H1 (cell line): ENCODE results near the gene MARCHF3. TPM values are rescaled to one million over a fixed set of nuclear protein-coding genes. Genes with fewer than 3 reads are reported as not detected.
A peak's percentile ranks its signal among the peaks of the same experiment; 100 is the strongest.

Source experiments
- CTCF ChIA-PET: fragments of 300-600 bp; sonication (Branson Sonifier 250); formaldehyde crosslinking; loops from one replicate; lab custom pipeline; 2021; ENCODE audit not compliant: partially characterized antibody; lab: Charles Lee
- POLR2A ChIA-PET: fragments of 300-600 bp; sonication (Branson Sonifier 250); formaldehyde crosslinking; loops from one replicate; lab custom pipeline; 2021; ENCODE audit warnings: inconsistent platforms; ENCODE audit not compliant: partially characterized antibody; lab: Charles Lee
- DNase-seq, 2 experiments: peaks; one replicate each; pipeline versions ENCODE4 v3.0.0 to v3.0.0-alpha.2; 2010 to 2022; ENCODE audit warnings: low spot score in 2 of 2, low read depth in 1 of 2, mixed read lengths in 1 of 2
- FAIRE-seq: peaks from 2 replicates; lab custom pipeline; 2011; peaks lifted over from hg19 to GRCh38; lab: Jason Lieb, UNC
- H2AFZ ChIP-seq: 2 replicates; pipeline ENCODE4 v1.8.1; 2012; ENCODE audit warnings: low read length, inconsistent platforms
- H2AK5ac ChIP-seq: 2 replicates; pipeline ENCODE4 v1.6.1; 2013; ENCODE audit warnings: low read depth, low read length
- H2BK120ac ChIP-seq: replicated peaks from 2 replicates; pipeline ENCODE3; 2013; ENCODE audit warnings: low read depth, low read length, inconsistent platforms
- H2BK12ac ChIP-seq: 2 replicates; pipeline ENCODE4 v1.6.1; 2013; ENCODE audit warnings: low read depth, low read length
- H2BK15ac ChIP-seq: 2 replicates; pipeline ENCODE4 v1.6.1; 2013; ENCODE audit warnings: low read length
- H2BK20ac ChIP-seq: 2 replicates; pipeline ENCODE4 v1.6.1; 2013; ENCODE audit warnings: low read length
- H2BK5ac ChIP-seq: 2 replicates; pipeline ENCODE4 v1.6.1; 2013; ENCODE audit warnings: low read depth, low read length
- H3K14ac ChIP-seq: 2 replicates; pipeline ENCODE4 v1.6.1; 2013; ENCODE audit warnings: inconsistent platforms; ENCODE audit not compliant: insufficient read length
- H3K18ac ChIP-seq: 2 replicates; pipeline ENCODE4 v1.6.1; 2013; ENCODE audit warnings: low read length; ENCODE audit errors: extremely low read depth
- H3K23ac ChIP-seq: 2 replicates; pipeline ENCODE4 v1.6.1; 2013; ENCODE audit warnings: inconsistent platforms; ENCODE audit not compliant: insufficient read length
- H3K23me2 ChIP-seq: 2 replicates; pipeline ENCODE4 v1.6.1; 2013; ENCODE audit warnings: low read depth, low read length
- H3K27ac ChIP-seq: 2 replicates; pipeline ENCODE4 v1.6.1; 2011; ENCODE audit warnings: low read depth, low read length, inconsistent platforms
- H3K27me3 ChIP-seq, 4 experiments: replicated peaks in 1 of 4; 1 replicate in 1 of 4; 2 replicates in 3 of 4; pipeline versions ENCODE4 v1.6.1 to v1.8.1; 2011 to 2013; ENCODE audit warnings: low read length in 3 of 4, mild to moderate bottlenecking in 3 of 4, inconsistent platforms in 2 of 4, mixed read lengths in 2 of 4, moderate library complexity in 1 of 4; ENCODE audit not compliant: control insufficient read depth in 3 of 4, insufficient read depth in 3 of 4; ENCODE audit errors: extremely low read depth in 1 of 4
- H3K36me3 ChIP-seq, 4 experiments: 2 replicates each; pipeline versions ENCODE4 v1.6.1 to v1.8.1; 2011 to 2013; ENCODE audit warnings: mild to moderate bottlenecking in 4 of 4, low read length in 3 of 4, moderate library complexity in 2 of 4, control low read depth in 1 of 4, inconsistent platforms in 1 of 4; ENCODE audit not compliant: insufficient read depth in 4 of 4, control insufficient read depth in 2 of 4
- H3K4ac ChIP-seq: replicated peaks from 2 replicates; pipeline ENCODE3; 2013; ENCODE audit warnings: low read length, low read depth, mixed read lengths, inconsistent platforms; ENCODE audit not compliant: insufficient read length
- H3K4me1 ChIP-seq, 4 experiments: replicated peaks in 1 of 4; 1 replicate in 1 of 4; 2 replicates in 3 of 4; pipeline versions ENCODE4 v1.6.1 to v1.8.1; 2011 to 2013; ENCODE audit warnings: low read length in 3 of 4, inconsistent platforms in 2 of 4, mixed read lengths in 1 of 4; ENCODE audit not compliant: insufficient read depth in 4 of 4, control insufficient read depth in 3 of 4
- H3K4me2 ChIP-seq, 2 experiments: 2 replicates each; pipeline versions ENCODE4 v1.6.1 to v1.8.1; 2011 to 2013; ENCODE audit warnings: low read depth in 2 of 2, low read length in 2 of 2, control low read depth in 1 of 2, inconsistent platforms in 1 of 2, mild to moderate bottlenecking in 1 of 2; ENCODE audit not compliant: insufficient read depth in 1 of 2
- H3K4me3 ChIP-seq, 4 experiments: fragments of 200-600, 300-600 bp in 1 of 4; sonication (generic), shearing (Covaris generic), sonication (Bioruptor Twin) in 1 of 4; 2 replicates each; pipeline versions ENCODE4 v1.5.1 to v1.8.1; 2011 to 2016; ENCODE audit warnings: low read length in 4 of 4, low read depth in 3 of 4, control low read depth in 2 of 4, inconsistent platforms in 2 of 4, mild to moderate bottlenecking in 2 of 4, mixed read lengths in 1 of 4, moderate library complexity in 1 of 4; ENCODE audit not compliant: insufficient read depth in 2 of 4; ENCODE audit errors: extremely low read depth in 1 of 4
- H3K56ac ChIP-seq: replicated peaks from 2 replicates; pipeline ENCODE3; 2013; ENCODE audit warnings: low read depth, mild to moderate bottlenecking, mixed read lengths, low read length, inconsistent platforms; ENCODE audit not compliant: insufficient read length
- H3K79me1 ChIP-seq: 2 replicates; pipeline ENCODE4 v1.6.1; 2013; ENCODE audit warnings: low read depth, low read length, control low read depth
- H3K79me2 ChIP-seq, 2 experiments: 2 replicates each; pipeline versions ENCODE4 v1.6.1 to v1.8.1; 2012 to 2013; ENCODE audit warnings: low read length in 2 of 2, mild to moderate bottlenecking in 2 of 2, inconsistent platforms in 1 of 2; ENCODE audit not compliant: insufficient read depth in 2 of 2, control insufficient read depth in 1 of 2
- H3K9ac ChIP-seq, 4 experiments: replicated peaks in 1 of 4; 1 replicate in 1 of 4; 2 replicates in 3 of 4; pipeline versions ENCODE4 v1.6.1 to v1.8.1; 2011 to 2013; ENCODE audit warnings: low read depth in 3 of 4, low read length in 3 of 4, control low read depth in 2 of 4, mild to moderate bottlenecking in 2 of 4, moderate library complexity in 2 of 4, inconsistent platforms in 1 of 4; ENCODE audit errors: extremely low read depth in 1 of 4
- H3K9me3 ChIP-seq, 2 experiments: 2 replicates each; pipeline versions ENCODE4 v1.6.1 to v1.8.1; 2012 to 2013; ENCODE audit warnings: mild to moderate bottlenecking in 2 of 2, moderate library complexity in 2 of 2, control low read depth in 1 of 2, inconsistent platforms in 1 of 2, low read depth in 1 of 2, low read length in 1 of 2, mixed read lengths in 1 of 2; ENCODE audit not compliant: insufficient read depth in 2 of 2
- H4K20me1 ChIP-seq, 2 experiments: replicated peaks in 1 of 2; 2 replicates each; pipeline versions ENCODE3 to v1.8.1; 2011 to 2013; ENCODE audit warnings: inconsistent platforms in 2 of 2, low read length in 2 of 2, mild to moderate bottlenecking in 1 of 2; ENCODE audit not compliant: insufficient read depth in 2 of 2, control insufficient read depth in 1 of 2
- H4K5ac ChIP-seq: 2 replicates; pipeline ENCODE4 v1.6.1; 2013; ENCODE audit warnings: low read length, low read depth, mixed read lengths, inconsistent platforms; ENCODE audit not compliant: insufficient read length
- H4K8ac ChIP-seq: 2 replicates; pipeline ENCODE4 v1.8.0; 2013; ENCODE audit warnings: mild to moderate bottlenecking, moderate library complexity, low read length, inconsistent platforms; ENCODE audit not compliant: insufficient read depth; ENCODE audit errors: extremely low read depth
- H4K91ac ChIP-seq: replicated peaks from 2 replicates; pipeline ENCODE3; 2013; ENCODE audit warnings: low read length, mixed read lengths, inconsistent platforms; ENCODE audit not compliant: insufficient read length
- CHD2 ChIP-seq: IDR thresholded peaks from 2 replicates; pipeline ENCODE4 v1.6.1; 2012; ENCODE audit warnings: low read length, improper control_type of control experiment
- GABPA ChIP-seq: IDR thresholded peaks from 2 replicates; pipeline ENCODE4 v1.6.1; 2011; ENCODE audit warnings: mild to moderate bottlenecking, low read length, moderate library complexity, borderline replicate concordance; ENCODE audit not compliant: insufficient read depth
- GTF2F1 ChIP-seq: IDR thresholded peaks from 2 replicates; pipeline ENCODE4 v1.6.1; 2012; ENCODE audit warnings: low read depth, low read length, improper control_type of control experiment, borderline replicate concordance
- KDM4A ChIP-seq: IDR thresholded peaks from one replicate; pipeline ENCODE4 v1.7.1; 2012; ENCODE audit warnings: low read depth, mild to moderate bottlenecking, moderate library complexity, low read length, inconsistent platforms; ENCODE audit not compliant: severe bottlenecking
- NANOG ChIP-seq: IDR thresholded peaks from 2 replicates; pipeline ENCODE4 v1.6.1; 2011; ENCODE audit warnings: low read length, low read depth, mild to moderate bottlenecking, inconsistent platforms; ENCODE audit not compliant: insufficient read depth, poor library complexity, severe bottlenecking
- SAP30 ChIP-seq: fragments of 300-600 bp; sonication (generic); IDR thresholded peaks from 2 replicates; pipeline ENCODE4 v1.7.1; 2012; ENCODE audit warnings: low read length, moderate library complexity, mild to moderate bottlenecking, inconsistent platforms; ENCODE audit not compliant: insufficient read depth, insufficient replicate concordance
- SP1 ChIP-seq: IDR thresholded peaks from 2 replicates; pipeline ENCODE4 v1.6.1; 2011; ENCODE audit warnings: low read depth, low read length
- SP4 ChIP-seq: IDR thresholded peaks from 2 replicates; pipeline ENCODE4 v1.6.1; 2012; ENCODE audit warnings: low read length, inconsistent platforms
- TBP ChIP-seq: IDR thresholded peaks from 2 replicates; pipeline ENCODE4 v1.6.1; 2011; ENCODE audit warnings: low read depth, low read length, improper control_type of control experiment
- WGBS, 2 experiments: shearing (Covaris generic) in 1 of 2; methylation state at CpG; one replicate each; pipeline versions ENCODE4 v1.1.6 to v1.1.7; 2013 to 2015; ENCODE audit warnings: low lambda C conversion rate in 2 of 2, mixed read lengths in 2 of 2, inconsistent platforms in 1 of 2, low coverage in 1 of 2, missing lambda C conversion rate in 1 of 2; ENCODE audit not compliant: insufficient replicate concordance in 2 of 2, insufficient coverage in 1 of 2, insufficient read length in 1 of 2; ENCODE audit errors: extremely low coverage in 1 of 2, missing lambda C conversion rate in 1 of 2; 5-methylcytosine and 5-hydroxymethylcytosine counted together
- polyA plus RNA-seq, 7 experiments: library from polyadenylated mRNA; depleted of rRNA in 3 of 7; stranded (reverse) in 5 of 7; unstranded in 2 of 7; fragments of >200 nt in 5 of 7; fragments of 200-250 nt in 2 of 7; gene quantifications; 1 replicate in 5 of 7; 2 replicates in 1 of 7; 4 replicates in 1 of 7; pipeline versions ENCODE4 v1.2.1 to v1.2.3, GENCODE V29; 2011 to 2013; ENCODE audit warnings: missing spikeins in 2 of 7, mixed read lengths in 2 of 7
- total RNA-seq: library from RNA; stranded (reverse); fragmentation: NEBNext Ultra II Directional; extraction: Animal tissue kit (Norgen Biotek cat#: 25700); gene quantifications from 2 replicates; pipeline ENCODE4 v1.2.1, GENCODE V29; 2021
- TF ChIP-seq, protein P1 (sequence below): IDR thresholded peaks from 2 replicates; pipeline ENCODE4 v1.6.1; 2012; ENCODE audit warnings: inconsistent platforms

MARCHF3 gene
- total and polyA plus RNA-seq, 2 of the 8 experiments (the other 6 are each of a cell fraction or from before 2014, with no cell fraction given), result 12.0 to 16.9 TPM

DNA sequence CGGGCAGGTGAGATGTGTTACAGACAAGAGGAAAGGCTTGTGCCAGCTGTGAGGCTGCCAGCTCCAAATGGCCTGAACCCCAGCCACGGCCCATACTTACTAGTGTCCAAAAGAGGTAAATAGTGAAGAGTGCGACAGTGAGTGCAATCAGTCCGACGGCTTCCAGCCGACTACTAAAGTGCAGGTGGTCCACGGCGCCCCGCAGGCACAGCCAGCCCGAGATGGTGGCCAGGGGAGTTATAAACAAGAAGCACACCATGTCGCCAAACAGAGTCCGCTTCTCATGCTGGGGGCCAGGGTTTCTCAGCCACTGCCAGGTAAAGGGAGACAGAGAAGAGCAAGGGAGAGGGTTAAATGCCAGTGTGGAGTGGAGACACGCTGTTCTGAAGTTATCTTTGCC lies 152.3 kb downstream of the MARCHF3 start:
- Histone ChIP-seq H3K18ac (no peak overlapping the region), H3K79me2 (no peaks in the 10 kb centered on the region), H3K36me3 (no peaks in the 10 kb centered on the region), H4K91ac (no peak overlapping the region), H3K23ac (no peak overlapping the region), H2BK15ac (no peak overlapping the region), H2BK5ac (no peak overlapping the region), H4K5ac (no peak overlapping the region), H3K4ac (no peak overlapping the region), H3K79me1 (no peaks in the 10 kb centered on the region), H4K8ac (no peak overlapping the region), H3K27ac (no peak overlapping the region), H3K9ac (no peak overlapping the region), H3K27me3 (no peaks in the 10 kb centered on the region), H4K20me1 (no peaks in the 10 kb centered on the region), H2AK5ac (no peak overlapping the region), H3K23me2 (no peaks in the 10 kb centered on the region), H3K9me3 (no peaks in the 10 kb centered on the region), H3K4me3 (no peak overlapping the region), H2BK12ac (no peak overlapping the region), H2BK20ac (no peak overlapping the region), H3K14ac (no peak overlapping the region), H3K4me2 (no peak overlapping the region), H3K4me1 (peaks cover 0 to 6% (median 4%) of the 10 kb centered on the region in 4 experiments; a peak in 2 of 7 replicates), H2AFZ (no peak overlapping the region), H3K56ac (no peak overlapping the region), H2BK120ac (no peak overlapping the region)
- FAIRE-seq (no peak), DNase-seq (peak in 1 of 2 experiments; percentile 41)
- ChIA-PET CTCF (interaction anchor here (1.0 kb wide), 1 partner anchor 31 kb away, joined by 4 read pairs; no protein-coding TSS in a partner anchor), POLR2A (no interaction called here)
- WGBS, 2 experiments, result 87% methylated on average over 13 of the region's 13 CpGs; no CpG with 5 or more reads in 1 of the 2 experiments
- TF ChIP-seq TBP, result no peak
- TF ChIP-seq NANOG, result no peak
- TF ChIP-seq GTF2F1, result no peak
- TF ChIP-seq KDM4A, result no peak
- TF ChIP-seq SP4, result no peak
- TF ChIP-seq GABPA, result no peak
- no peak for TF ChIP-seq SP1
- TF ChIP-seq, protein P1, sequence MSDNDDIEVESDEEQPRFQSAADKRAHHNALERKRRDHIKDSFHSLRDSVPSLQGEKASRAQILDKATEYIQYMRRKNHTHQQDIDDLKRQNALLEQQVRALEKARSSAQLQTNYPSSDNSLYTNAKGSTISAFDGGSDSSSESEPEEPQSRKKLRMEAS, result no peak
- no peak for TF ChIP-seq SAP30
- no peak for TF ChIP-seq CHD2
